NCI-H2107 treated with DMSO at 0.1 percent for 48 hours (cell line): Measurements from ENCODE around the gene SKAP1.
A peak's percentile ranks its signal among the peaks of the same experiment; 100 is the strongest.

Source experiments
- DNase-seq: peaks from one replicate; lab custom pipeline; 2025; ENCODE audit not compliant: unreplicated experiment; lab: John Stamatoyannopoulos, UW

SKAP1 gene

DNA sequence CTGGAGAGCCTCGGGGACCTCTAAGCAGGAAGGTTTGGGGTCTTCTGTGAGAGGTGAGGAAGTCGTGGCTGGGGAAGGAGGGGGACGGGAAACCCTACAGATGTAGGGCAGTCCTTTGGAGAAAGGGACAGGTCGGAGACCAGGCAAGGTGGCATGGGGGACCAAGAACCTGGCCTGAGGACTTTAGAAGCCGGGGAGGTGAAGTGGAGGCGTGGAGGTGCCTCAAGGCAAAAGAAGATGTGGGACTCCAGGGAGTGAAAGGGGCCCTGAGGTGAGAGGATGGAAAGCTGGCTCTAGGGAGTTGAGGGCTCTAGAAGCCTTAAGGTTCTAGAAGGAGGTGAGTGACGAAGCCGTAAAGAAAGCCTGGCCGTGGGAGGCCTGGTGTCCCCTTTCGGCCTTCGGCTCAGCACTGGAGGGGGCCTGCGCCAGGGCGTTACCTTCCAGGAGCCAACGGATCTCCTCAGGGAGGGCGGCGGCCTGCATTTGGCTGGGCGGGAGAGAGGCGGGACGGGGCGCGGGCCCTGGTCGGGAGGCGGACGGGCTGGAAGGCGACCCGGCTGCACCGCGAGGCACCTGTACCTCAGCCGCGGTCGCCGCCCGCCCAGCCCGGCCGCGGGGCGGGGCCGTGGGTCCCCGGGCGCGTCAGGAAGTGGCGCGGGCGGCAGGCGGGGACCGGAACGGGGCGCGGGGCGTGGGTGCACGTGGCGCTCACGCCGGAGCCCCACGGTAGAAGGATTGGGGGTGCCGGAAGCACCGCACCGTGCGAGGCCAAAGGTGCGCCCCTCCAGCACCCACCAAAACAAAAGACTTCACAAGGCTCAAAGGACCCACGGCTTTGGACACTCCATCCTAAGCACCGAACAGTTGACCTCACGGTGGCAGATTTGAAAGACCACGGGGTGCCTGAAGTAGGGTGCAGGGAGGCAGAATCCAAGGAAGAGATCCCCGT is at the start of gene SKAP1:
TSS of gene SKAP1 (minus strand) at position 577 of the 949 bp plus-strand sequence.
- no peak for DNase-seq

DNA sequence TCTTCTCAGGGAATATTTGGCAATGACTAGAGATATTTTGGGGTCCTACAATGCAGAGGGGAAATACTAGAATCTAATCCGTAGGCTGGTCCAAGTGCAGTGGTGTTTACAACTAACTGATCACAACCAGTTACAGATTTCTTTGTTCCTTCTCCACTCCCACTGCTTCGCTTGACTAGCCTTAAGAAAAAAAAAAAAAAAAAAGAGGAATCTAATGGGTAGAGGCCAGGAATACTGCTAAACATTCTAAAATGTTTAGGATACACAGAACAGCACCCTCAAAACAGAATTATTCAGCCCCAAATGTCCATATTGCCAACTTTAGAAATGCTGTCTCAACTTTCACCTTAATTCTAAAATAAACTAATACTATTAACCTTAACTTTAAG is 49.0 kb upstream of the SKAP1 start:
- no peak for DNase-seq

GRCh38 chr17:48478224-48479013 is 48.4 kb upstream of the SKAP1 start:
- DNase-seq, result no peak

GRCh38 chr17:48477221-48477620 is 47.2 kb upstream of the SKAP1 start:
- no peak for DNase-seq

- DNase-seq, result peak; percentile 88
Observed at GRCh38 chr17:48472411-48473281, 42.6 kb upstream of the SKAP1 start.

DNA sequence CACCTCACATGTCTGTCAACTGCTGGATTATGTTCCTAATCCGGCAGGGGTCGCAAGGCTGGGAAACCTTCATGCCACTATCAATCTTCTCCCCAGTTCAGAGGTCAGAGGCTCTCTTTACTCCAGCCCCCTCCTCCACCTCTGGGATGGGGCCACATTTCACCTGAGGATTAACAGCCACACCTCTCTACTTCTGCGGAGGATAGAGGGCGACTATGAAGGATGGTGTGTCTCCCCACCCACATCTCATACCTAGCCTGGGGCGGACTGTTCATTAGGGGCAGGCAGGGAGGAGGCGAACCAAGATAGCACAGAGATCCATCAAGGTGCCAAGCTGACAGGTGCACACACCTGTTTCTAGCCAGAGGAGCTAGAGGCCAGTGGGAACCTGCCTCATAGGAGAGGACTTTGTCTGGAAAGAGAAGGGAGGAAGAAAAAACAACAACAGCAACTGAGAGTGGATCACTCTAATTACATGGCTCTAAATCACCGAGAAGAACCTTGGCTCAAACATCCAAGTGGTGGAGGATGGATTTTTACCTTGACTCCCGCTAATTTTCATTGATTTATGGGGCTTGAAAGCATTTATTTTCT is 41.9 kb upstream of the SKAP1 start:
- DNase-seq, result peak; percentile 84

- peak; percentile 68 for DNase-seq
Observed at GRCh38 chr17:48470388-48471034, 40.5 kb upstream of the SKAP1 start.

DNA sequence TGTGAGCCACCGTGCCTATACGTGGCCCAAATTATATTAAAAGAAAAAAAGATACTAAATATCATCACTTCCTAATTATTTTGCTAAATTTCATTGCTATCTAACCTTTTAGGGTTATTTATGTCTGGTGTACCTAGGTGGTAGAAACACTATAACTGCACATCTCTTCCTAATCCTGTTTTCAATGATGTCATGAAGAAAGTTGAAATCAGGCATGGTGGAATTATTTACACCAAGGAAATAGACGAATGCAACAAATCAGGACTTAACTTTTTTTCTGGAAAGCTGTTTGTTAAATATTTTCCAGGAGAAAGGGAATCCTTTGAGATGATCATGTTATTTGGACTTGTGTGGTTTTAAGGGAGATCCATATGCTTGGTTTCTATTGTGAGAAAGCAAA is 39.2 kb upstream of the SKAP1 start:
- no peak for DNase-seq

DNA sequence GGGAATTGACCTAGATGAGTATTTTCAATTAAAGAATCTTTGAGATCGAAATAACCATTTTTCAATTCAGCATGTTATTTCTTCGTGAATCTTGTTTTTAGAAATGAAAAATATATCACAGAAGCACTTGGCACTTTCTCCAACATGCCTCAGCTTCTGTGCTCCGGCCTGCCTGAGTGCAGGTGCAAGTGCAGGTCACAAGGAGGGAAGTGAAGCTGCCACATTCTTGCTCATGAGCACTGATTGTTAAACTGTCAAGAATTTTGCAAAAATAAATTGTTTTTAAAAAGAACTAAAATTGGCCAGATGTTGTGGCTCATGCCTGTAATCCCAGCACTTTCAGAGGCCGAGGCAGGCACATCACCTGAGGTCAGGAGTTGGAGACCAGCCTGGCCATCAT is 38.3 kb upstream of the SKAP1 start:
- DNase-seq, result no peak

- DNase-seq, result no peak
Observed at GRCh38 chr17:48465884-48466283, 35.9 kb upstream of the SKAP1 start.

DNA sequence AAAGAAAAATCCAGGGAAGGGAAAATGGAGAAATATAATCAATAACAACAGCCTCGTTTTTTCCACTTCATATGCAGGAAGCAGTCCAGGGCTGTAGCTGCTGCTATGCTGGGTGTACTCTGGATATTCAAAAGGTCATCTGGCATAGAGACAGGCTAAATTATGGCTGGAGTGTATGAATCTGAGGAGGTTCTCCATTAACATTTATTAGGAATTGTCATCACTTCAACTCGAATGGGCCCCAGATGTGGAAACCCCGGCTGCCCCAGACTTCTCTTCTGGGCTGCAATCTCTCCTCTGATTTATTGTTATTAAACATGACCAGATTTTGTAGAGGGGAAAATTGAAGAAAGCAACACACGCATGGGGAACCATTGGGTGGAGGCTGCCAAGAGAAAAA is 33.5 kb upstream of the SKAP1 start:
- DNase-seq, result no peak

DNA sequence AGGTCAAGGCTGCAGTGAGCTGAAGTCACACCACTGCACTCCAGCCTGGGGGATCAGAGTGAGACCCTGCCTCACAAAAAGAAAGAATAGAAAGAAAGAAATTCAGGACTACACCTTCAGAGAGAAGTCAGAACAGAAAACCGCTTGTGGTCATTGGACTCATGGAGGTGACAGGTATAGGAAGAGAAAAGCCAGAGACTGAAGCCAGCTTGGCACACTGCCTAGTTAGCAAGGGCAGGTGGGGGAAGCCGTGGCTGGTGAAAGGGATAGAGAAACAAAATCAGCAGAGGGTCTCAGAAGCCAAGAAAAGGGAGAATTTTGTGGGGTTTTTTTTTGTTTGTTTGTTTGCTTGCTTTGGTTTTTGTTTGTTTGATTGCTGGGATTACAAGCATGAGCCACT is 32.9 kb upstream of the SKAP1 start:
- DNase-seq, result peak; percentile 63

DNA sequence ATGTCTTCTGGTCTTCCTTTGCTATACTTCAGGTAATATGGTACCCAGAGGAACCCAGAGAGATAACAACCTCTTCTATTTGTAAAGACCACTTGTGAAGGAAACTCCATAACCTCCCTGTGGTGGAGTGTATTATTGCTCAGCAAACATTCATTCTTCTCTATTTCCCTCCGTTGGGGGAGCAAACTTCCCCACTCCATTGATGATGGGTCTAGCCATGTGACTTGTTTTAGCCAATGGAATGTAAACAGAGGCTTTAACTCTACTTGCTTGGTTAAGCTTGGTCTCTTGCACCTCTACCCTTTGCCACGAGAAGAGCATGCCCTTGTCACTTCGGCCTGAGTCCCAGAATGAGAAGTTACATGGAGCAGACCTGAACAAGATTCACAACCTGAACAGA is 30.0 kb upstream of the SKAP1 start:
- no peak for DNase-seq

GRCh38 chr17:48459070-48459844 is 29.2 kb upstream of the SKAP1 start:
- DNase-seq, result no peak

DNA sequence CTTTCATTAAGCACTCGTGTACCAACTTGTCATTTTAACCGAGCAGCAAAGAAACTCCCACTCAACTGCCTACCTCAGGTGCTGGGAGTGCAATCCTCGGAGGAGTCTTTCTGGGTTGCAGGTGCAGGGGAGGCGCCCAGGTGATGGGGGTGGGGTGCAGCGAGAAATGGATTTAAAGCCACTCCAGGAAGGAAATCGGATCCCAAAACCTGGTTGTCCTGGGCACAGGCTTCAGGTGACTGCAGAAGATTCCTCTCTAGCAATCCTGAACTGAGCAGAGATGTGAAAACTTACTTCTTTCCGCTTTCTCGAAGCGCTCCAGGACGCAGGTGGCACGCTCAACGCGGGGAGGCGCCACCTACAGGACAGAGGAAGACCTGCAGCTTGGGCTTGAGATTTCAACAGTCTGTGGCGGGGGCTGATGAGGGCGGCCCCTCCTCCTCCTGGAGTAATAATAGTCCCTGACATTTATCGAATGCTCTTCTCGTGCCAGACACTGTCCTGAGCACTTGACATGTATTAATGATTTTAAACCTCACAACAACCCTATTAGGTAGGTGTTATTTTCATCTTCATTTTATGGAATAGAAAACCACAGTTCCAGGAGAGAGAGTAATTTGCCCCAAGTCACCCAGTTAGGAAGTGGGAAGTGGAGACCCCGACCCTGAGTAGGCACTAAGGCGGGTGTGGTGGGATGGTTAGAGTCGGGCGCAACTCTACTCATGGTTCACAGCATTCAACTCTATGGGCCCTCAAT is 27.2 kb upstream of the SKAP1 start:
- peak; percentile 69 for DNase-seq

- DNase-seq, result peak; percentile 64
Observed at GRCh38 chr17:48456589-48456988, 26.6 kb upstream of the SKAP1 start.

DNA sequence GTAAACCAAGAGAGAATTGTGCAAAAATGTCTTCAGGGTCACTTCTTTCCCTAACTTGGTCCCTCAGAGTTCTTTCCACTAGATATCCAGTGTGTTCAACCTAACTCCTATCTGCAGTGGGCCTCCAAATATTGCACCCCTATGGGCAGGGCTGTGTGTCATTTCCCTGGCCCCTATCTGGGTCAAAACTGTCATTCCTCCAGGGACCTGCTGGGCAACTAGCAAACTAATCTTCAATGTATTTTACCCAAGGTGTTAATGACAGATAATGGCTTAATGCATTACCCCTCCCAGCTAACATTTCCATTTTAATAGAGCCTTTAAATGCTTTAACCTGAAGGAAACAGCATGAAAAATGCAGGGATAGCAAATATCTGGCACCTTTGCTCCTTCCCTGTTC is 25.8 kb upstream of the SKAP1 start:
- no peak for DNase-seq

DNA sequence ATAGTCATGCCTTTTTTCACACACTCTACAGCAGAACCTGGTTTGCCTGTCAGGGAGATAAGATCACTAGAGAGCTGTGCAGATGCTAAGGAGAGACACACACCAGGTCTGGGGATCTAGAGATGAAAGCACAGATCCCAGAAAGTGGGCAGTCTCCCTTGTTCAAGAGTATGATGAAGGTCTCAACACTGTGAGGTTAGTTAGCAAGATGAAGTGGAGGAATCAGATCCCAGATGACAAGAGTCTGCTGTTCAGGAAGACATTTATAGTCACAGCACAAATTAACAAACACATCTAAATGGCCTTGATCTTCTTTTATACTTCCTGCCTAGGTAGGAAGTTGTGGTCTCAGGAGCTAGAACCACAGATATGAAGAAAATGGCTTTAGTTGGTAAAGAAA is 23.4 kb upstream of the SKAP1 start:
- DNase-seq, result no peak

DNA sequence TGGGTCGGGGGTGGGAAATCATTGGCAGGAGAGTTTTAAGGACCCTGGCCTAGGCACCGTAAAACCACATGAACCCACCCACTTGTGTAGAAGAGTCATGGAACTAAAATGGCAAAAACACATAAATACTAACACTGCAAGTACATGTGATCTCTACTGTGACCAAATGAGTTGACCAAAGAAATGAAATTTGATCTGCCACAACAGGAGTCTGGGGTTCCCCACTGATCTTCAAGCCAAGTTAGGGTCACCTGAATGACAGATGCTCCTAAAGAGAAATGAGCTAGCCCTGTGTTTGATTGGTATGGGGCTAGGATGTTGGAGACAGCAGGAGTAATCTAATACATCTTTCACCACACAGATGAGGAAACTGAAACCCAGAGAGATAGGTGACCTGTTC is 21.5 kb upstream of the SKAP1 start:
- no peak for DNase-seq
